ENCODE data around the gene SPATA20. TPM values are rescaled to one million over a fixed set of nuclear protein-coding genes. Genes with fewer than 3 reads are reported as not detected.

The SPATA20 gene
- total and polyA plus RNA-seq, 2 of the 13 experiments (the other 11 are each of a cell fraction or from before 2014, with no cell fraction given) = 36.1 to 64.8 TPM

DNA sequence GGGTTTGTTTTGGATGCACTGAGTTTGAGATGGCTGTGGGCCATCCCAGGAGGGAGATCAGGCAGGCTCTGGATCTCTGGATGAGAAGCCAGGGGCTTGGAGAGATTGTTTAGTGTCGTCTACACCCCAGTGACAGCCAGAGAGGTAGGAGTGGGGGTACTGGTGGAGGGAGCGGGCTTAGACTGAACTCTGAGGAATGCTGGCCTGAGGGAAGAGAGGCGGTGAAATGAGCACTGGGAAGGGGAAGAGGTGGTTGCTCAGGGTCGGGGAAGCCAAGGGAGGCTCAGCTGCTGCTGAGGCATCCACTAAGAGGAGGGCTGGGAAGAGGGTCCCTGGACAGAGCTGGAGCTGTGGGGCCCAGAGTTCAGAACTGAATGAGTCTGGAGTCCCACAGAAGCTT, 37.1 kb downstream of the SPATA20 start:
- no peak for DNase-seq (ENCODE audit: low spot score)
- FAIRE-seq = no peak
- peaks cover 38 to 96% of the 10 kb centered on the region in 2 experiments for H3K27me3 ChIP-seq (ENCODE audit: control insufficient read depth in 1 of 2, insufficient read depth in 2 of 2, low read length in 2 of 2)
- H2AFZ ChIP-seq (ENCODE audit: low read length) = no peak overlapping the region
- BruUV-seq (replicated peaks) = no TSS peak
- H3K4me2 ChIP-seq (ENCODE audit: low read depth, low read length) = no peak overlapping the region
- H3K27ac ChIP-seq (ENCODE audit: extremely low read length, insufficient read depth, low read length) = no peak overlapping the region
- H3K9ac ChIP-seq (ENCODE audit: insufficient read depth, low read depth, low read length) = no peak overlapping the region
- intact Hi-C loops (cut with micrococcal nuclease; ENCODE audit: unreplicated experiment) (no loop called here), in situ Hi-C loops (cut with HindIII; ENCODE audit: extremely low pct_ligation_motif_present, low pct_unique_long_range_greater_than_20kb) (no loop called here)
- peaks cover 9% of the 10 kb centered on the region for H3K4me1 ChIP-seq (ENCODE audit: insufficient read depth, low read length)
- H3K79me2 ChIP-seq (ENCODE audit: insufficient read depth, low read length) = no peaks in the 10 kb centered on the region
- no peak for TF ChIP-seq HNRNPLL (IDR thresholded peaks at IDR 0.05; ENCODE audit: low read depth, low read length, poor library complexity, severe bottlenecking)
- no peak for TF ChIP-seq CCAR2 (optimal IDR thresholded peaks at IDR 0.05; ENCODE audit: low read depth, low read length)
- no peak for TF ChIP-seq MTF2 (CRISPR knock-in tag; IDR thresholded peaks at IDR 0.05; ENCODE audit: borderline replicate concordance)
- TF ChIP-seq MXD4 (CRISPR knock-in tag; IDR thresholded peaks at IDR 0.05) = no peak
- TF ChIP-seq THAP11 (CRISPR knock-in tag; IDR thresholded peaks at IDR 0.05) = no peak
- TF ChIP-seq HNRNPL (IDR thresholded peaks at IDR 0.05; ENCODE audit: low read depth, low read length) = no peak
- no peak for TF ChIP-seq KLF11 (CRISPR knock-in tag; IDR thresholded peaks at IDR 0.05)
- TF ChIP-seq, protein P1, sequence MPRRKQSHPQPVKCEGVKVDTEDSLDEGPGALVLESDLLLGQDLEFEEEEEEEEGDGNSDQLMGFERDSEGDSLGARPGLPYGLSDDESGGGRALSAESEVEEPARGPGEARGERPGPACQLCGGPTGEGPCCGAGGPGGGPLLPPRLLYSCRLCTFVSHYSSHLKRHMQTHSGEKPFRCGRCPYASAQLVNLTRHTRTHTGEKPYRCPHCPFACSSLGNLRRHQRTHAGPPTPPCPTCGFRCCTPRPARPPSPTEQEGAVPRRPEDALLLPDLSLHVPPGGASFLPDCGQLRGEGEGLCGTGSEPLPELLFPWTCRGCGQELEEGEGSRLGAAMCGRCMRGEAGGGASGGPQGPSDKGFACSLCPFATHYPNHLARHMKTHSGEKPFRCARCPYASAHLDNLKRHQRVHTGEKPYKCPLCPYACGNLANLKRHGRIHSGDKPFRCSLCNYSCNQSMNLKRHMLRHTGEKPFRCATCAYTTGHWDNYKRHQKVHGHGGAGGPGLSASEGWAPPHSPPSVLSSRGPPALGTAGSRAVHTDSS (CRISPR knock-in tag; conservative IDR thresholded peaks at IDR 0.05) = no peak
- TF ChIP-seq, protein P2, sequence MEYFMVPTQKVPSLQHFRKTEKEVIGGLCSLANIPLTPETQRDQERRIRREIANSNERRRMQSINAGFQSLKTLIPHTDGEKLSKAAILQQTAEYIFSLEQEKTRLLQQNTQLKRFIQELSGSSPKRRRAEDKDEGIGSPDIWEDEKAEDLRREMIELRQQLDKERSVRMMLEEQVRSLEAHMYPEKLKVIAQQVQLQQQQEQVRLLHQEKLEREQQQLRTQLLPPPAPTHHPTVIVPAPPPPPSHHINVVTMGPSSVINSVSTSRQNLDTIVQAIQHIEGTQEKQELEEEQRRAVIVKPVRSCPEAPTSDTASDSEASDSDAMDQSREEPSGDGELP (IDR thresholded peaks at IDR 0.05; ENCODE audit: borderline replicate concordance, low read depth) = no peak
- no peak for TF ChIP-seq ZNF570 (CRISPR knock-in tag; IDR thresholded peaks at IDR 0.05; ENCODE audit: borderline replicate concordance)
- TF ChIP-seq, protein P3, sequence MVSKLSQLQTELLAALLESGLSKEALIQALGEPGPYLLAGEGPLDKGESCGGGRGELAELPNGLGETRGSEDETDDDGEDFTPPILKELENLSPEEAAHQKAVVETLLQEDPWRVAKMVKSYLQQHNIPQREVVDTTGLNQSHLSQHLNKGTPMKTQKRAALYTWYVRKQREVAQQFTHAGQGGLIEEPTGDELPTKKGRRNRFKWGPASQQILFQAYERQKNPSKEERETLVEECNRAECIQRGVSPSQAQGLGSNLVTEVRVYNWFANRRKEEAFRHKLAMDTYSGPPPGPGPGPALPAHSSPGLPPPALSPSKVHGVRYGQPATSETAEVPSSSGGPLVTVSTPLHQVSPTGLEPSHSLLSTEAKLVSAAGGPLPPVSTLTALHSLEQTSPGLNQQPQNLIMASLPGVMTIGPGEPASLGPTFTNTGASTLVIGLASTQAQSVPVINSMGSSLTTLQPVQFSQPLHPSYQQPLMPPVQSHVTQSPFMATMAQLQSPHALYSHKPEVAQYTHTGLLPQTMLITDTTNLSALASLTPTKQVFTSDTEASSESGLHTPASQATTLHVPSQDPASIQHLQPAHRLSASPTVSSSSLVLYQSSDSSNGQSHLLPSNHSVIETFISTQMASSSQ (IDR thresholded peaks at IDR 0.05; ENCODE audit: low read depth) = no peak
- TF ChIP-seq, protein P3 (CRISPR knock-in tag; IDR thresholded peaks at IDR 0.05; ENCODE audit: borderline replicate concordance) = no peak
- TF ChIP-seq SMC3 (IDR thresholded peaks at IDR 0.05; ENCODE audit: low read length) = no peak
- no peak for TF ChIP-seq CBFB (CRISPR knock-in tag; IDR thresholded peaks at IDR 0.05)
- no peak for TF ChIP-seq SRF (IDR thresholded peaks at IDR 0.05; ENCODE audit: low read depth, low read length)
- H3K36me3 ChIP-seq (replicated peaks in 1 of 2; ENCODE audit: control insufficient read depth in 1 of 2, insufficient read depth in 2 of 2, low read length in 2 of 2) = no peaks in the 10 kb centered on the region
- no peaks in the 10 kb centered on the region for H4K20me1 ChIP-seq (ENCODE audit: insufficient read depth, low read length)
- ChIA-PET CTCF (ENCODE audit: low intra/inter-chr PET ratio, low total read pairs) (no interaction called here), POLR2A (interaction anchor here (1.0 kb wide), 1 partner anchor 9 kb away, joined by 3 read pairs; no protein-coding TSS in a partner anchor)
- H3K4me3 ChIP-seq (replicated peaks in 1 of 3; ENCODE audit: insufficient read depth in 1 of 3, low read depth in 2 of 3, low read length in 3 of 3) = no peak overlapping the region
- WGBS (ENCODE audit: low lambda C conversion rate) = 15% methylated on average over 4 of the region's 4 CpGs
- no peaks in the 10 kb centered on the region for H3K9me3 ChIP-seq (ENCODE audit: low read length)
- no peak for ATAC-seq

All from HepG2 (cell line).